Measurements from ENCODE around the gene MFGE8.

The MFGE8 gene

GRCh38 chr15:88920186-88920891 lies 7.2 kb upstream of the MFGE8 start:
- DNase-seq (ENCODE audit: low read depth in 2 of 2, low spot score in 1 of 2), result no peak

- no peak for DNase-seq (ENCODE audit: low read depth in 2 of 2, low spot score in 1 of 2)
Measured at GRCh38 chr15:88918738-88919137, 5.6 kb upstream of the MFGE8 start.

DNA sequence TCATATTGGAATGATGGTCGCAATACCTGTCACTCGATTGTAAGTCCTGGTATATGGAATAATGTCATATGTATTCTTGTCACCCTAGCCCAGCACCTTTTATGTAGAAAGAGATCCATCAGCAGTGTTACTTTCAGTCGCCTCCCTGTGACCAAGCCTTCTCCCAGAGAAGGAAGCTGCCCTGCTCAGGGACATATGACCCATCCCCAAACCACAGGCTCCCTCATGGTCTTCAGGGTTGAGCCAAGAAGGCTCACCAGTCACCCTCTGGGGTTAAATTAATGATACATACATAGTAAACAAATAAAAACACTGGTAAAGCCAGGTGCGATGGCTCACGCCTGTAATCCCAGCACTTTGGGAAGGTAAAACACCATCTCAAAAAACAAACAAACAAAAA lies 4.6 kb upstream of the MFGE8 start:
- DNase-seq (ENCODE audit: low read depth in 2 of 2, low spot score in 1 of 2), result no peak

- DNase-seq (ENCODE audit: low read depth in 2 of 2, low spot score in 1 of 2), result no peak
Measured at GRCh38 chr15:88915354-88915753, 2.2 kb upstream of the MFGE8 start.

GRCh38 chr15:88913850-88914169 lies 631 bp upstream of the MFGE8 start:
- DNase-seq (ENCODE audit: low read depth in 2 of 2, low spot score in 1 of 2), result no peak

DNA sequence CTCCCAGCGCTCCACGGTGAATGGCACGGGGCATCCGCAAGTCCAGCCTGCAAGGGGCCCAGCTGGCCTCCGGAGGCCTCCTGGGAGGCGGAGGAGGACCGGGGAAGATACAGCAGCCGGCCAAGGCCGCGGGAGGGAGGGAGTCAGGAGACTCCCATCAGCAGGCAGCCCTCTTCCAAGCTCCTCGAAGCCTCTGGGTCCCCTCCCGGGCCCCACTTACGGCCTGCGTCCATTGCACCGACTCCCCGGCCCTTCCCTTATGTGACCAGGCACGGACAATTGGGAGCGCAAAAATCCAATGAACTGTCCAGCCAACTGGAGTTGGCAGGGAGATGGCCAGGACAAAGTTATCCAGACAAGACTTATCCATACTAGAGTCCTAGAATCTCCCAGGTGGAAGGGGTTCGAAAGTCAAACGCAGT lies 668 bp downstream of the MFGE8 start:
- DNase-seq (ENCODE audit: low read depth in 2 of 2, low spot score in 1 of 2), result no peak

- no peak for DNase-seq (ENCODE audit: low read depth in 2 of 2, low spot score in 1 of 2)
Measured at GRCh38 chr15:88911766-88912118, 1.4 kb downstream of the MFGE8 start.

DNA sequence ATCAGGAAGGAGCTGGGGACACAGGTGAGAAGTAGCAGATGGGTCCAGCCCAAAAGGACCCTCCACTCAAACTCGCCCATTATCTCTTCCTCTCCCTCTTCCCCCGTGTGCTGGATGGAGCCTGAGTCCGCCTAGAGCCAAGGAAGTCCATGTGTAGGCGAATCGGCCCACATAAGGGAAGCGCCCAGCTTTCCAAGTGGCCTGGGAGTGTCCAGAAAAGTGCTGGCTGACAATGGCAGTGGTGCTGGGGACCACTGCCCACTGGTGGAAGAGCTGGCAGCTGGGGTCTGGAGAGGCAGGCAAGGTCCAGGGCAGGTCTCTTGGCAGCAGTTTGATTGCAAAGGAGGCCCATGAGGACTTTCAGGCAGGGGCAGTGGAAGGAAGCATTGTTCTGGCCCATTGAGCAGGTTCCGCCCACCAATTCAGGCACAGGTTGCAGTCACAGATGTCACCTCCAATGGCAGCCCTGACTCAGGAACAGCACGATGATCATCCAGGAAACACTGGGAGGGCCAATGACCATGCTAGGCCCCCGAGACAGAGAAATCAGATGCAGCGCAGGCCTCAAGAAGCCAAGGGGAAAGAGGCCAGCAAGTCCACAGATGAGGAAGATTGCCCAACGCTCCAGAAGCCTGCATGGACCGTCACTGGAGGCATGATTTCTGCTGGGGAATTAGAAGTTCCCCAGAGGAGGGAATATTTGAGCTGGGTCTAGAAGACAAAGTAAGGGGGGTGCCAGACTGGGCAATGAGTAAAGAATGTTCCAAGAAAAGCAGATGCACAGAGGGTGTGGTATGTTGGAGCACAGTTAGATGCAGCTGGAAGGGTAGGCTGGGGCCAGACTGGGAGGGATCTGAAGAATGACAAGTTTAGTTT lies 3.0 kb downstream of the MFGE8 start:
- DNase-seq (ENCODE audit: low read depth in 2 of 2, low spot score in 1 of 2), result no peak

GRCh38 chr15:88908697-88909621 lies 4.2 kb downstream of the MFGE8 start:
- DNase-seq (ENCODE audit: low read depth in 2 of 2, low spot score in 1 of 2), result no peak

GRCh38 chr15:88908123-88908522 lies 5.1 kb downstream of the MFGE8 start:
- DNase-seq (ENCODE audit: low read depth in 2 of 2, low spot score in 1 of 2), result no peak

DNA sequence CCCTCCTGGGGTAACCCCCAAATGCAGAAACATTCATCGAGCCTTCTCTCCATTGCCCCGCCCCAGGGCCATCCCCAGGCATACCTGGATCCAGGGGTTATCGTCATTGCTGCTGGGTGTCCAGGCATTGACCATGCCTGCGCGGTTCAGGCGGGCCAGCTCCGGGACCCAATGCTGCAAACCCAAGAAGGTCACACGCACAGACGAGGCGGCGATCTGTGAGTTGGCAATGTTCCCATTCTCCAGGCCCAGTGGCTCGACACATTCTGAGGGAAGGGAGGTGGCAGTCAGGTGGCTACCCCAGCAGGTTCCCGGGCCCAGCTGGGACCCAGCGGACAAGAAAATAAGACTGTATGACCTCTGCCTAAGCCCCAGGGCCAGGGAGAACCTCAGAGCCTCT lies 6.1 kb downstream of the MFGE8 start:
- no peak for DNase-seq (ENCODE audit: low read depth in 2 of 2, low spot score in 1 of 2)

DNA sequence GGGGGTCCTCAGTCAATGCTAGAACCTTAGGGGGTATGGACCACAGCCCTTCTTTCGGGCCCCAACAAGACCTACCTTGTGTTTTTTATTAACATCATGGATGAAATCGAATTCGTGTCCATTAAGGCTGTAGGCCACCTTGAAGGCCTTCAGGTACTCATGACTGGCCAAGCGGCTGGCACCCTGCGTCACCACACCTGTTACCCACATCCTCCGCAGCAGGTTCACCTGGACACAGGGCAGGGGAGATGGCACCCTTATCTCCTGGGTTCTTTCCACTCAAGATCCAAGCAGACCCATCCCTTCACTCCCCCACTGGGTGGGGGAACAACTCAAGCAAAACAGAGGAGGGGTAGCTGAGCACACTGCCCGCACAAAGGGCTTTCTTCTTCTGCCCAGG lies 6.6 kb downstream of the MFGE8 start:
- no peak for DNase-seq (ENCODE audit: low read depth in 2 of 2, low spot score in 1 of 2)

DNA sequence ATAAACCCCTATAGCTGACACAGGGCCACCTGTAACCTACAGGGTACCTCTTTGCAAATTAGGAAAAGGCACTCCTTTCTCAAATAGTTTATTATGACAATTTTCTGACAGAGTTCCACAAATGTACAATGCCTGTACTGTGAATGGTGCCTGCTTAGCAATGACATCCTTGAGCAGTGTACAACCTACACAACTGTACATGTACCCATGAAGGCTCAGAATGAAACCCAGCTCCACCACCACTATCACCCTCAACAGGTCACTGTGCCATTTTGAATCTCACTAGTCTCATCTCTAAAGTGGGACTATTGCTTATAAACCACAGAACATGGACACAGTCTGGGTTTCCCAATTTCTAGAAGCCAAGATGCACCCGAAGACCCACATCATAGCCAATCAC lies 7.0 kb downstream of the MFGE8 start:
- no peak for DNase-seq (ENCODE audit: low read depth in 2 of 2, low spot score in 1 of 2)

- no peak for DNase-seq (ENCODE audit: low read depth in 2 of 2, low spot score in 1 of 2)
Measured at GRCh38 chr15:88905576-88905975, 7.6 kb downstream of the MFGE8 start.

DNA sequence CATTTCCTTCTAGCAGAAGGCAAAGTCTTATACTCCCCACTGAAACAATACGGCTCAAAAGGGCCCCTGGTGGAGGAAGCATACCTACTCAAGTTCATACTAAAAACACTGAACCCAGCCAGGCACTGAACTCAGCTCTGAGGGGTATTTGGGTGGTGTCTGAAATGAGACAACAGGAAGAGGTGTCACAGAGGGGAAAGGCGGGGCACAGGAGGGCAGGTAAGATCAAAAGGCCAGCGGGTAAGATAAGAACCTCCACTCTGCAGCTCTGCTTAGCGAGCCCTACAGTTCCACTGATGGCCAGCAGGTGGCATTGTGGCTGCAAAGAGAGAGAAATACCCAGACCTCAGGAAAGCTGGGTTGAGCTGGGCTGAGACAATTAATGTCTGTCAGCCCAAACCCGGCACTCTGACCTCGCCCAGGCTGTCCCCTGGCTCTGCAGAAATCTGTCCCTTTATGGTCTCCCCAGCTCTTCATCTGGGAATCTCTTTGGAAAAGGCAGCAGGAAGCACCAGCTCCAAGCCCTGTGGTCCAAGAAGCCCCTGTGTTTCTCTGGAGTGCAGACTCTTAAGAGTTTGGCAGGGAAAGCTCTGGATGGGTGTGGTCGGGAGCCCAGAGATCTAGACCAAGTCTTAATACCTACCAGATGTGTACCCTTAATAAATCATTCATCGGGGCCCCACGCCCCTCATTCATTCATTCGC lies 8.4 kb downstream of the MFGE8 start:
- DNase-seq (ENCODE audit: low read depth in 2 of 2, low spot score in 1 of 2), result peak; percentile 82 to 88

GRCh38 chr15:88904257-88904623 lies 8.9 kb downstream of the MFGE8 start:
- DNase-seq (ENCODE audit: low read depth in 2 of 2, low spot score in 1 of 2), result no peak

GRCh38 chr15:88902846-88903245 lies 10.3 kb downstream of the MFGE8 start:
- no peak for DNase-seq (ENCODE audit: low read depth in 2 of 2, low spot score in 1 of 2)

DNA sequence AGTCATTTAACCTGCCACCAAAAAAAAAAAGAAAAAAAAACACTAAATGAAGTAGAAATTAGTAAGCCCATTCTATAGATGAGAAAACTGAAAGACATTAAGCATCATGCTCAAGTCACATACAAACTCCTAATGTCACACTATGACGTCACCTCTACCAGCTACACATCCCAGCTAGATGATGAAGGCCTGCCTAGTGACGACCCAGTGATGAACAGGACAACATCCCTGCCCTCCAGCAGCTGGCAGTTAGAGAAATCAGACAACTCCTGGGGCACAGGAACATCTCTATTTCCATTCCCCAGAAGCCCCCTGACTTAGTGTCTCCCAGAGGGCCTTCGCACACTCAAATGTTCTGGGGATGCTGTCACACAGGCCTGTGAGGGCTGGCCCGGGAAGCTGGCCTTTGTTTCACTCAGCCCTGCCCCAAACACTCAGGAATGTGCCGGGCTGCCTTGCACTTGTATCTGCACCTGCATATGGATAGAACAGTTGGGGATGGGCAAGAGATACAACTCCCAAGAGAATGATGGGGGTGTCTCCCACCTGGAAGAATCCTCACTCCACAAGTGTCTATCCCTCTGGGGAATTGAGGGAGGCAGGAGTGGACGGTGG lies 10.9 kb downstream of the MFGE8 start:
- DNase-seq (ENCODE audit: low read depth in 2 of 2, low spot score in 1 of 2), result no peak

DNA sequence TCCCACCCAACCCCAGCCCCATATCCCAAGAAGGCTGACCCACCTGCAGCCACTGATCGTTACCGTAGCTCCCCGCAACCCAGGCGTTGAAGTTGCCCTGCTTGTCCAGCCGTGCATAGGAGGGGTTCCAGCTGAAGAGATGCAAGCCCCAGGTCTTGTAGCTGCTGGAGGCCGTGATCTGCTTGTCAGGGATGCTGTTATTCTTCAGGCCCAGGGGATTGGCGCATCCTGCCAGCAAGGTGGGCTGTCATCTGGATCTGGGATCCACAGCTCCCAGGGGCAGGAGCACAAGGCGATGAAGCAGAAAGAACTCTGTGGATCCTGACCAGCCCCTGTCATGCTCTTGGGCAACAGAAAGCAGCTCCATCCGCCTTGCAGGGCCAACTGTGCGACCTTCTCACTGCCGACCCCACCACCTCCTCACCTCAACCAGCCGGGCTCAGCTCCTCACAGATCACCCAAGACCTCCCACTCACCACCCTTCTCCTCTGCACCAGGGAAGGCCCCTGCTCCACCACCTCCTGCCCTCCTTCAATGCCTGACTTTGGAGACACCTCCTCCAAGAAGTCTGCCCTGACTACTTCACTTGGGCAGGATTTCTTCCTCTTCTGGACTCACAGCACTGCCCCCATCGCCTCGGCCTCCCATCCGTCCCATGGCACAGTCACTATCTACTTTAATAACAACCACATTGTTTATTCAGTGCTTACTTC lies 11.5 kb downstream of the MFGE8 start:
- no peak for DNase-seq (ENCODE audit: low read depth in 2 of 2, low spot score in 1 of 2)

DNA sequence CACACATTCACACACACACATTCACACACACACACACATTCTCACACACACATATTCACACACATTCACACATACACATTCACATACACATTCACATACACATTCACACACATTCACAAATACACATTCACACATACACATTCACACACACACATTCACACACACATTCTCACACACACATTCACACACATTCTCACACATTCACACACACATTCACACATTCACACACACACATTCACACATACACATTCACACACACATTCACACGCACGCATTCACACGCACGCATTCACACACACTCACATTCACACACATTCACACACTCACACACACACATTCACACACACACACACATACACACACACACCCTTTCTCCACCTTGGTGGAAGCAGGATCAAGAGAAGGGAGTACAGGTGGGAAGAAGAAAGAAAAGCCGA lies 12.2 kb downstream of the MFGE8 start:
- DNase-seq (ENCODE audit: low read depth in 2 of 2, low spot score in 1 of 2), result no peak
